Fibroblast of villous mesenchyme (primary cell): ENCODE data around the gene KIAA0232. TPM values are rescaled to one million over a fixed set of nuclear protein-coding genes. Genes with fewer than 3 reads are reported as not detected.

ENCODE experiments used
- DNase-seq: peaks from one replicate; pipeline ENCODE4 v3.0.0-alpha.2; 2010; ENCODE audit warnings: low read depth
- H3K4me3 ChIP-seq: 2 replicates; pipeline ENCODE4 v1.5.1; 2011; ENCODE audit warnings: low read depth, mild to moderate bottlenecking, low read length
- CTCF ChIP-seq: IDR thresholded peaks from 2 replicates; pipeline ENCODE4 v1.5.1; 2012; ENCODE audit warnings: low read depth, mild to moderate bottlenecking, low read length; ENCODE audit not compliant: insufficient read depth
- total RNA-seq: library from RNA; depleted of rRNA; stranded (reverse); fragments of >200 nt; gene quantifications from 2 replicates; pipeline ENCODE4 v1.2.3, GENCODE V29; 2012

The KIAA0232 gene
- total RNA-seq, 1 donor = 29.8 TPM

- DNase-seq = no peak
Measured at GRCh38 chr4:6857009-6857882, 74.7 kb downstream of the KIAA0232 start.

GRCh38 chr4:6858997-6859396, 76.5 kb downstream of the KIAA0232 start:
- no peak overlapping the region for H3K4me3 ChIP-seq
- no peak for DNase-seq
- no peak for TF ChIP-seq CTCF

More at GRCh38 chr4:6857009-6857882, 74.7 kb downstream of the KIAA0232 start:
- TF ChIP-seq CTCF = no peak
- H3K4me3 ChIP-seq = no peak overlapping the region

GRCh38 chr4:6859543-6859942, 77.0 kb downstream of the KIAA0232 start:
- TF ChIP-seq CTCF = no peak
- DNase-seq = no peak
- no peak overlapping the region for H3K4me3 ChIP-seq

- no peak for DNase-seq
- TF ChIP-seq CTCF = no peak
- no peak overlapping the region for H3K4me3 ChIP-seq
Measured at GRCh38 chr4:6868386-6868785, 85.9 kb downstream of the KIAA0232 start.

- TF ChIP-seq CTCF = no peak
- no peak overlapping the region for H3K4me3 ChIP-seq
- no peak for DNase-seq
Measured at GRCh38 chr4:6869944-6870343, 87.4 kb downstream of the KIAA0232 start.

GRCh38 chr4:6873291-6873690, 90.8 kb downstream of the KIAA0232 start:
- peak; percentile 35 for TF ChIP-seq CTCF
- peak; percentile 28 for DNase-seq
- no peak overlapping the region for H3K4me3 ChIP-seq
